ENCODE results near the gene SENP5.

SENP5 gene

GRCh38 chr3:196969660-196970546 lies 102.2 kb downstream of the SENP5 start:
- DNase-seq, result no peak

- DNase-seq, result no peak
Observed at GRCh38 chr3:196970547-196971093, 102.9 kb downstream of the SENP5 start.

- no peak for DNase-seq
Observed at GRCh38 chr3:196971094-196971698, 103.5 kb downstream of the SENP5 start.

- DNase-seq, result no peak
Observed at GRCh38 chr3:196974661-196975060, 106.9 kb downstream of the SENP5 start.

DNA sequence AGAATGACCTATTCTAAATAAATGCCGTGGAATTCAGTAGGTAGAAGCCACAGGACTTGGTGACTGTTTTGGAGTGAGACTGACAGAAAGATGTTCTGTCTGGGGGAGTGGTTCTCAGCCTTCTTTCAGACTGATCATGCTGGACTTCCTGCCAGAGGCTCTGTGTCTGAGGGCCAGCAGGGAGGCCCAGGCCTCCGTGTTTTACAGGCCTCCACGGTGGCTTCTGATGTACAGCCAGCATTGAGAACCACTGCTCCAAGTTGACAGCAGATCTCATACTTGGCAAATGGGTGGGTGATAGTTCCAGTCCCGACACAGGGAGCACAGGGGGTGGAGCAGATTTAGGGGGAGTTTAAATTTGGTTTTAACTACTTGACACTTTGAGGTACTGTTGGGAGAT lies 107.6 kb downstream of the SENP5 start:
- DNase-seq, result no peak

GRCh38 chr3:196976941-196977340 lies 109.2 kb downstream of the SENP5 start:
- DNase-seq, result no peak

DNA sequence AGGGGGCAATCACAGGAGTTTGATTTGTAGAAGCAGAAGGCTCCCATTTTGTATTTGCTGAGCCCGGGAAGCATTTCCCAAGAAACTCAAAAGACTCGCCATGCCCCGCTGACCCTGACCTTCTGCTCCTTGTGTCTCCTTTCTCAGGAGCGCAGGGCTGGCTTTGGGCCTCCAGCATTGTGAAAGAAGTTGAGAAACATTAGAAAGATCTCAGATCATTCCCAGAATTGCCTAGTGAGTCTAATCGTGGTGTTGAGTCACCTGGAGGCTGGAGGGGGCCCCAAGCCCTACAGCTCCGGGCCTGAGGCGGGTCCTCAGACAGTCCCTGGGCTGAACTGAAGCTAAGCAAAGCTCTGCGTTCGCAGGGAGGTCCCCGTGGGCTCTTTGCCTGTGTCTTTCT lies 111.8 kb downstream of the SENP5 start:
- no peak for DNase-seq

- DNase-seq, result no peak
Observed at GRCh38 chr3:196981657-196982056, 113.9 kb downstream of the SENP5 start.

DNA sequence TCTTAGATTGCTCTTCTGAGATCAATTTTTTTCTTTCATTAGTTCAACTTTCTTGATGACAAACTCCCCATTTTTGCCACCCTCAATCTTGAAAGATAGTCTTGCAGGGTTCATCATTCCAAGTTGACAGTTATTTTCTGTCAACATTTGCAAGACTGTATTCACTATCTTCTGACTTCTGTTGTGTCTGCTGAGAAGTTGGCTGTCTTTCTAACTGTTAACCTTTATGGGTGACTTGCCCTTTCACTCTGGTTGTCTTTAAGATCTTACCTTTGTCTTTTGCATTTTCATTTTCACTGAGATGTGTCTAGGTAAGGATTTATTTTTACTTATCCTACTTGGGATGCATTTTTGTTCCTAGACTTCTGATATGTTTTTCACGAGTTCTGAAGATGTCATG lies 115.5 kb downstream of the SENP5 start:
- DNase-seq, result no peak
